MCF 10A (cell line): ENCODE measurements around the gene TIGD1. TPM values are rescaled to one million over a fixed set of nuclear protein-coding genes. Genes with fewer than 3 reads are reported as not detected.

Source experiments
- BruUV-seq: library from RNA; stranded (reverse); fragments of 400-500 nt; replicated peaks from 2 replicates; lab custom pipeline; 2021; lab: Mats Ljungman, UMichigan
- CTCF ChIA-PET: fragments of 300-600 bp; sonication (Branson Sonifier 250); formaldehyde crosslinking; extraction: SDS; loops from one replicate; lab custom pipeline; 2021; ENCODE audit warnings: antibody characterized with exemption, inconsistent platforms; lab: Yijun Ruan, JAX
- POLR2A ChIA-PET: fragments of 300-600, 350-650 bp; sonication (Branson Sonifier 250); formaldehyde crosslinking; extraction: SDS; loops from one replicate; lab custom pipeline; 2020; ENCODE audit warnings: antibody characterized with exemption, inconsistent platforms; lab: Yijun Ruan, JAX
- DNase-seq: peaks from one replicate; pipeline ENCODE4 v3.0.0-alpha.2; 2018; ENCODE audit not compliant: unreplicated experiment
- H3K27ac Mint-ChIP-seq: one replicate; pipeline ENCODE4 v1.8.0; 2022; ENCODE audit warnings: mild to moderate bottlenecking, low read depth, mixed read lengths; ENCODE audit not compliant: unreplicated experiment
- H3K27me3 Mint-ChIP-seq: one replicate; pipeline ENCODE4 v1.8.0; 2022; ENCODE audit warnings: mixed read lengths; ENCODE audit not compliant: insufficient read depth, unreplicated experiment
- H3K36me3 Mint-ChIP-seq: one replicate; pipeline ENCODE4 v1.8.0; 2022; ENCODE audit warnings: mild to moderate bottlenecking, moderate library complexity, mixed read lengths; ENCODE audit not compliant: insufficient read depth, unreplicated experiment
- H3K4me1 Mint-ChIP-seq: one replicate; pipeline ENCODE4 v1.8.0; 2022; ENCODE audit warnings: mixed read lengths; ENCODE audit not compliant: insufficient read depth, unreplicated experiment
- H3K4me3 Mint-ChIP-seq: one replicate; pipeline ENCODE4 v1.8.0; 2022; ENCODE audit warnings: mild to moderate bottlenecking, moderate library complexity, mixed read lengths; ENCODE audit not compliant: unreplicated experiment
- H3K9me3 Mint-ChIP-seq: one replicate; pipeline ENCODE4 v1.8.0; 2022; ENCODE audit warnings: mixed read lengths; ENCODE audit not compliant: unreplicated experiment
- intact Hi-C: fragments of 100-400 bp; cut with micrococcal nuclease; formaldehyde crosslinking; loops from 2 replicates; pipeline ENCODE4 v1.14.1; 2022
- total RNA-seq: library from RNA; stranded (reverse); gene quantifications from 2 replicates; pipeline ENCODE4 v1.2.3, GENCODE V29; 2022
- TF ChIP-seq, protein P1 (sequence below): fragments of 200-600 bp; IDR thresholded peaks from one replicate; pipeline ENCODE4 v1.8.0; 2022; ENCODE audit warnings: antibody characterized with exemption, mild to moderate bottlenecking; ENCODE audit not compliant: unreplicated experiment

The TIGD1 gene
- total RNA-seq, 1 experiment from 2014 or later: 5.2 TPM

DNA sequence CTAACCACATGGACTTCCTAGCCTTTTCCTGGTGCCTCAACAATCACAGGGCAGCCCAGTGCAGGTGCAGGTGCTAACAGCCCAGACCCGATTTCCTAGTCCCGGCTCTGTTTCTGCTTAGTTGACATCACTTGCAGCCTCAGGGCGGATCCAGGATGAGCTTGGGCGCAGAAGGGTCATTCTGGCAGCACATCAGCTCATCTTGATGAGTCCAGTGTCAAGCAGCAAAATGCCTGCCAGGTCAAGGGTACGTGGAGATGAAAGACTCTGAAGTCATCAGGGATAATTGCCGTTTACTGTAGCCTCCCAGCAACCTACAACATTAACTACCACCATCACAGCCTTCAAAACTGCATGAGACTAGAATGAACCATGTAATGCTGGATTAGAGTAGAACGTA lies 43.6 kb upstream of the TIGD1 start:
- BruUV-seq: no TSS peak

DNA sequence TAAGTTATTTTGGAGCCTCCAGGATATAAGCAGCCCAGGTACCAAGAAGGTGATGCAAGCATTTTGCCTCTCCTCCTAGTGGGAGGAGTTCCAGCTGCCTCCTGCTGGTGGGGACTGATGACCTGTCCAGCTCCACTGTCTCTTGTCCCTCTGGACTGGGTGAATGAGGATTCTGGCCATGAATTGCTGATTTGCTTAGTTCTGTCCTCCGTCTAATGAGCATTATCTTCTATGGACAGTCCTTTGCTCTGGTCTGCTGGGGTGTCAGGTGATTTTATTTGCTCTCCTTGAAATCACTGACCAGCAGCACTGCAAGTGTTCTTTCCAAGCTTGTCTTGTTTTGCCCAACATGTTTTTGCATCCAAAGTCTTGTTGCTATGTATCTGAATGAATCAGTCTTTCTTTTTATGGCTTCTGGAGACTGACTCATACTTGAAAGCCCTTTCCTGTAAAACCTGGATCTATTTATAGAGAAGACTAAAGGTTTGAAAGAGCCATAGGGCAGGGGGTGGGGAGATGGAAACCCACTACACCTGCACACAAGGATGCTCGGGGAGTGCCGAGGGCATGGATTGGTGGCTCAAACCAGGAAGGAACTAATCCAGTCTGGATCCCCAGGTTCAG lies 42.5 kb upstream of the TIGD1 start:
- ChIA-PET CTCF (interaction anchor here (1.4 to 1.5 kb wide), 3 partner anchors 10 to 23 kb away, joined by 3 to 5 read pairs (median 4); no protein-coding TSS in a partner anchor), POLR2A (interaction anchor here (0.6 to 5.4 kb wide), 9 partner anchors 8 to 449 kb away, joined by 3 to 49 read pairs (median 3); partner anchors contain the start of genes EIF4E2 and TIGD1)
- Mint-ChIP-seq H3K4me3 (no peak overlapping the region), H3K36me3 (no peaks in the 10 kb centered on the region), H3K9me3 (no peaks in the 10 kb centered on the region), H3K27ac (peak overlapping the region; percentile 96), H3K4me1 (peaks cover 23% of the 10 kb centered on the region), H3K27me3 (no peaks in the 10 kb centered on the region)
- intact Hi-C loops: loop anchor here (2.0 kb wide), 1 partner anchor 42 kb away; the partner anchor contains the start of genes EIF4E2 and TIGD1
- TF ChIP-seq, protein P1, sequence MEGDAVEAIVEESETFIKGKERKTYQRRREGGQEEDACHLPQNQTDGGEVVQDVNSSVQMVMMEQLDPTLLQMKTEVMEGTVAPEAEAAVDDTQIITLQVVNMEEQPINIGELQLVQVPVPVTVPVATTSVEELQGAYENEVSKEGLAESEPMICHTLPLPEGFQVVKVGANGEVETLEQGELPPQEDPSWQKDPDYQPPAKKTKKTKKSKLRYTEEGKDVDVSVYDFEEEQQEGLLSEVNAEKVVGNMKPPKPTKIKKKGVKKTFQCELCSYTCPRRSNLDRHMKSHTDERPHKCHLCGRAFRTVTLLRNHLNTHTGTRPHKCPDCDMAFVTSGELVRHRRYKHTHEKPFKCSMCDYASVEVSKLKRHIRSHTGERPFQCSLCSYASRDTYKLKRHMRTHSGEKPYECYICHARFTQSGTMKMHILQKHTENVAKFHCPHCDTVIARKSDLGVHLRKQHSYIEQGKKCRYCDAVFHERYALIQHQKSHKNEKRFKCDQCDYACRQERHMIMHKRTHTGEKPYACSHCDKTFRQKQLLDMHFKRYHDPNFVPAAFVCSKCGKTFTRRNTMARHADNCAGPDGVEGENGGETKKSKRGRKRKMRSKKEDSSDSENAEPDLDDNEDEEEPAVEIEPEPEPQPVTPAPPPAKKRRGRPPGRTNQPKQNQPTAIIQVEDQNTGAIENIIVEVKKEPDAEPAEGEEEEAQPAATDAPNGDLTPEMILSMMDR: no peak
- DNase-seq: peak; percentile 84
- no TSS peak for BruUV-seq

More for the DNA sequence above, 43.6 kb upstream of the TIGD1 start:
- TF ChIP-seq, protein P1: no peak
- ChIA-PET POLR2A (interaction anchor here (3.1 to 5.4 kb wide), 2 partner anchors 24 to 43 kb away, joined by 35 to 49 read pairs; partner anchors contain the start of genes EIF4E2 and TIGD1), CTCF (interaction anchor here (0.6 kb wide), 1 partner anchor 128 kb away, joined by 3 read pairs; no protein-coding TSS in a partner anchor)
- H3K4me3 Mint-ChIP-seq: no peak overlapping the region
- no peaks in the 10 kb centered on the region for H3K9me3 Mint-ChIP-seq
- H3K36me3 Mint-ChIP-seq: no peaks in the 10 kb centered on the region
- peaks cover 15% of the 10 kb centered on the region for H3K4me1 Mint-ChIP-seq
- intact Hi-C loops: loop anchor here (2.0 kb wide), 1 partner anchor 43 kb away; the partner anchor contains the start of genes EIF4E2 and TIGD1
- H3K27me3 Mint-ChIP-seq: no peaks in the 10 kb centered on the region
- no peak for DNase-seq
- H3K27ac Mint-ChIP-seq: no peak overlapping the region

DNA sequence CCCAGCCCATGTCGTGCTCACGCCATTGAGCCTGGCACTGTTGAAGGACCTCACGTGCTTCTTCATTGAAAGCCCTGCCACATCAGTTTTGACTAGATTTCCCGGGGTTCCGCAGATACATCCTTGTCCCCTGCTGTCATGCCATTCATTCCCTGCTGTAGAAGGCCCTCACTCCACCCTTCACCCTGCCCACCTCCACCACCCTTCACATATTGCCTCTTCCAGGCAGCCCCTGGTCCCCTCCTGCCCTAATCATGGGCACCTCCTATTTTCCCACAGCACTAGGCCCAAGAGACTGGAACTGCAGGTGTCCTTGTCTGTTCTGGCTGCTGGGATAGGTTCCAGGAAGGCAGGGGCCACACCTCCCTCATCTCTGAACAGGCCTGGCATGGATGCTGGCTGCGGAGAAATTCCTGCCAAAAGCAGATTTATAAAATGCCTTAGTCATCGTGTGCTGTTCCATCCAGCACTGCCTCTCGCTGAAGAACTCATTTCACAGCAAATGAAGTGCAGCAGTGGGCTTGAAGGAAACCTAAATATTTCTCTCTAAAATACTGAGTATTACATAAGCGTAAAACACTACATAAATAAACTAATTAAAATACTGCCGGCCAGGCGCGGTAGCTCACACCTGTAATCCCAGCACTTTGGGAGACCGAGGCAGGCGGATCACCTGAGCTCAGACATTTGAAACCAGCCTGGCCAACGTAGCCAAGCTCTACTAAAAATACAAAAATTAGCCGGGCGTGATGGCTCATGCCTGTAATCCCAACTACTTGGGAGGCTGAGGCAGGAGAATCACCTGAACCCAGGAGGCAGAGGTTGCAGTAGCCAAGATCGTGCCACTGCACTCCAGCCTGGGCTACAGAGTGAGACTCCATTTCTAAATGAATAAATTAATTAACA lies 38.6 kb upstream of the TIGD1 start:
- Mint-ChIP-seq H3K36me3 (no peaks in the 10 kb centered on the region), H3K9me3 (no peaks in the 10 kb centered on the region), H3K27me3 (no peaks in the 10 kb centered on the region), H3K4me1 (peaks cover 23% of the 10 kb centered on the region), H3K27ac (peak overlapping the region; percentile 61), H3K4me3 (no peak overlapping the region)
- TF ChIP-seq, protein P1: no peak
- ChIA-PET CTCF (interaction anchor here (1.1 kb wide), 1 partner anchor 22 kb away, joined by 3 read pairs; no protein-coding TSS in a partner anchor), POLR2A (interaction anchor here (0.7 to 5.4 kb wide), 6 partner anchors 11 to 40 kb away, joined by 3 to 49 read pairs (median 4); partner anchors contain the start of genes EIF4E2 and TIGD1)
- peak; percentile 90 for DNase-seq
- intact Hi-C loops: loop anchor here (2.0 kb wide), 1 partner anchor 18 kb away; no protein-coding TSS in a partner anchor
- BruUV-seq: no TSS peak
